H9 (cell line): ENCODE results near the gene S100A7. TPM values are rescaled to one million over a fixed set of nuclear protein-coding genes. Genes with fewer than 3 reads are reported as not detected.
"Not testable (repeated sequence)": the region's sequence is repeated elsewhere in the genome, so short reads cannot be mapped to it uniquely, and the experiment has no call there.

Source experiments
- DNase-seq: peaks from one replicate; pipeline ENCODE4 v3.0.0-alpha.2; 2017
- H2AFZ ChIP-seq: one replicate; pipeline ENCODE4 v1.6.1; 2013; ENCODE audit warnings: mild to moderate bottlenecking, low read length, control low read depth, moderate library complexity
- H2AK5ac ChIP-seq: 2 replicates; pipeline ENCODE4 v1.6.1; 2013; ENCODE audit warnings: low read length, control low read depth, mixed read lengths; ENCODE audit not compliant: insufficient read length
- H2BK120ac ChIP-seq: one replicate; pipeline ENCODE4 v1.6.1; 2013; ENCODE audit warnings: low read depth, mild to moderate bottlenecking, low read length, control low read depth, inconsistent platforms; ENCODE audit not compliant: poor library complexity, severe bottlenecking
- H2BK12ac ChIP-seq: 2 replicates; pipeline ENCODE4 v1.6.1; 2013; ENCODE audit warnings: low read length, control low read depth, mixed read lengths, low read depth; ENCODE audit not compliant: insufficient read length
- H2BK15ac ChIP-seq: 2 replicates; pipeline ENCODE4 v1.6.1; 2013; ENCODE audit warnings: low read depth, low read length, control low read depth
- H2BK20ac ChIP-seq: one replicate; pipeline ENCODE4 v1.6.1; 2013; ENCODE audit warnings: low read depth, mild to moderate bottlenecking, low read length, control low read depth, inconsistent platforms; ENCODE audit not compliant: poor library complexity, severe bottlenecking
- H2BK5ac ChIP-seq: 2 replicates; pipeline ENCODE4 v1.6.1; 2013; ENCODE audit warnings: low read length, control low read depth, mixed read lengths; ENCODE audit not compliant: insufficient read length
- H3K14ac ChIP-seq: 2 replicates; pipeline ENCODE4 v1.6.1; 2013; ENCODE audit warnings: low read length, control low read depth; ENCODE audit not compliant: insufficient read depth
- H3K18ac ChIP-seq: 2 replicates; pipeline ENCODE4 v1.6.1; 2013; ENCODE audit warnings: low read depth, mild to moderate bottlenecking, mixed read lengths, low read length, control low read depth; ENCODE audit not compliant: insufficient read length
- H3K23ac ChIP-seq: 2 replicates; pipeline ENCODE4 v1.6.1; 2013; ENCODE audit warnings: low read length, control low read depth, mixed read lengths, low read depth; ENCODE audit not compliant: insufficient read length
- H3K23me2 ChIP-seq: 2 replicates; pipeline ENCODE4 v1.6.1; 2013; ENCODE audit warnings: low read depth, mild to moderate bottlenecking, mixed read lengths, low read length, control low read depth; ENCODE audit not compliant: insufficient read length, poor library complexity, severe bottlenecking
- H3K27ac ChIP-seq: 2 replicates; pipeline ENCODE4 v1.5.1; 2013; ENCODE audit warnings: low read length, control low read depth, mixed read lengths, low read depth; ENCODE audit not compliant: insufficient read length
- H3K27me3 ChIP-seq: 2 replicates; pipeline ENCODE4 v1.6.1; 2013; ENCODE audit warnings: low read length, control low read depth, inconsistent platforms; ENCODE audit not compliant: insufficient read depth
- H3K4ac ChIP-seq: 2 replicates; pipeline ENCODE4 v1.6.1; 2013; ENCODE audit warnings: low read depth, mild to moderate bottlenecking, control low read depth, inconsistent platforms, low read length, moderate library complexity
- H3K4me1 ChIP-seq: 2 replicates; pipeline ENCODE4 v1.6.1; 2013; ENCODE audit warnings: low read length, control low read depth, inconsistent platforms; ENCODE audit not compliant: insufficient read depth
- H3K4me2 ChIP-seq: 2 replicates; pipeline ENCODE4 v1.6.1; 2013; ENCODE audit warnings: low read length, control low read depth, mixed read lengths; ENCODE audit not compliant: insufficient read length, insufficient read depth
- H3K56ac ChIP-seq: 2 replicates; pipeline ENCODE4 v1.6.1; 2013; ENCODE audit warnings: low read depth, mild to moderate bottlenecking, mixed read lengths, low read length, control low read depth; ENCODE audit not compliant: insufficient read length
- H3K79me1 ChIP-seq: 2 replicates; pipeline ENCODE4 v1.6.1; 2013; ENCODE audit warnings: low read depth, mild to moderate bottlenecking, moderate library complexity, low read length, control low read depth, inconsistent platforms; ENCODE audit not compliant: insufficient read depth, poor library complexity, severe bottlenecking
- H3K79me2 ChIP-seq: 2 replicates; pipeline ENCODE4 v1.6.1; 2013; ENCODE audit warnings: low read length, control low read depth, inconsistent platforms; ENCODE audit not compliant: insufficient read depth
- H3K9ac ChIP-seq: 2 replicates; pipeline ENCODE4 v1.6.1; 2013; ENCODE audit warnings: low read length, control low read depth, mixed read lengths; ENCODE audit not compliant: insufficient read length; ENCODE audit errors: extremely low read depth
- H3K9me3 ChIP-seq: one replicate; pipeline ENCODE4 v1.6.1; 2013; ENCODE audit warnings: low read depth, low read length, inconsistent platforms; ENCODE audit not compliant: control insufficient read depth
- H3T11ph ChIP-seq: one replicate; pipeline ENCODE4 v1.6.1; 2013; ENCODE audit warnings: mild to moderate bottlenecking, low read length, control low read depth, inconsistent platforms
- H4K20me1 ChIP-seq: one replicate; pipeline ENCODE4 v1.6.1; 2013; ENCODE audit not compliant: control insufficient read depth, insufficient read length, insufficient read depth
- H4K5ac ChIP-seq: 2 replicates; pipeline ENCODE4 v1.6.1; 2013; ENCODE audit warnings: low read depth, mild to moderate bottlenecking, mixed read lengths, low read length, control low read depth; ENCODE audit not compliant: insufficient read length
- H4K8ac ChIP-seq: replicated peaks from 2 replicates; pipeline ENCODE4 v1.6.1; 2013; ENCODE audit warnings: low read length, control low read depth, mixed read lengths, low read depth; ENCODE audit not compliant: insufficient read length
- H4K91ac ChIP-seq: 2 replicates; pipeline ENCODE4 v1.6.1; 2013; ENCODE audit warnings: low read depth, mild to moderate bottlenecking, moderate library complexity, mixed read lengths, low read length, control low read depth; ENCODE audit not compliant: insufficient read length
- H3K27ac Mint-ChIP-seq, 3 experiments: 2 replicates in 2 of 3; 3 replicates in 1 of 3; pipeline ENCODE4 v1.8.0; 2020 to 2021; ENCODE audit warnings: mixed read lengths in 3 of 3, mild to moderate bottlenecking in 1 of 3, moderate library complexity in 1 of 3
- H3K27me3 Mint-ChIP-seq: 2 replicates; pipeline ENCODE4 v1.8.0; 2021; ENCODE audit warnings: low read depth, mild to moderate bottlenecking, moderate library complexity, mixed read lengths
- H3K36me3 Mint-ChIP-seq, 3 experiments: 2 replicates in 2 of 3; 3 replicates in 1 of 3; pipeline ENCODE4 v1.8.0; 2020 to 2021; ENCODE audit warnings: low read depth in 3 of 3, mixed read lengths in 3 of 3; ENCODE audit not compliant: insufficient read depth in 1 of 3
- H3K4me1 Mint-ChIP-seq, 2 experiments: 2 replicates each; pipeline ENCODE4 v1.8.0; 2020; ENCODE audit warnings: mixed read lengths in 2 of 2
- H3K4me3 Mint-ChIP-seq, 2 experiments: 2 replicates in 1 of 2; 3 replicates in 1 of 2; pipeline ENCODE4 v1.8.0; 2020 to 2021; ENCODE audit warnings: mild to moderate bottlenecking in 2 of 2, mixed read lengths in 2 of 2, moderate library complexity in 1 of 2
- H3K9me3 Mint-ChIP-seq, 2 experiments: 2 replicates in 1 of 2; 3 replicates in 1 of 2; pipeline ENCODE4 v1.8.0; 2020; ENCODE audit warnings: mild to moderate bottlenecking in 2 of 2, mixed read lengths in 2 of 2, moderate library complexity in 1 of 2
- WGBS: extraction: QIAGEN DNeasy Blood & Tissue Kit; methylation state at CpG from one replicate; pipeline ENCODE4 v1.1.7; 2013; ENCODE audit warnings: missing lambda C conversion rate, low lambda C conversion rate, mixed read lengths; ENCODE audit not compliant: insufficient read length; ENCODE audit errors: extremely low coverage; 5-methylcytosine and 5-hydroxymethylcytosine counted together
- total RNA-seq: library from RNA; stranded (reverse); gene quantifications from 2 replicates; pipeline ENCODE4 v1.2.1, GENCODE V29; 2021

S100A7 gene
- total RNA-seq, 1 experiment from 2014 or later: not detected

GRCh38 chr1:153418758-153419435 lies 41.6 kb downstream of the S100A7 start:
- H2BK15ac ChIP-seq, H2BK12ac ChIP-seq, H4K91ac ChIP-seq, H2BK120ac ChIP-seq, H3K23me2 ChIP-seq, H3K4ac ChIP-seq, H3K9ac ChIP-seq, H3K36me3 Mint-ChIP-seq, H3K27ac ChIP-seq, H3K4me1 ChIP-seq, H2AFZ ChIP-seq, H3K14ac ChIP-seq, H4K20me1 ChIP-seq, H3K4me2 ChIP-seq, H4K8ac ChIP-seq, H2BK20ac ChIP-seq, H3K27me3 ChIP-seq, H3K9me3 ChIP-seq, H3K4me1 Mint-ChIP-seq, H3K4me3 Mint-ChIP-seq, H3K23ac ChIP-seq, H3K79me1 ChIP-seq, DNase-seq, H3K18ac ChIP-seq, H2BK5ac ChIP-seq, H2AK5ac ChIP-seq, H3K56ac ChIP-seq, H3T11ph ChIP-seq, H4K5ac ChIP-seq, H3K27ac Mint-ChIP-seq, H3K9me3 Mint-ChIP-seq, H3K79me2 ChIP-seq: not testable (repeated sequence)
- H3K27me3 Mint-ChIP-seq: peaks cover 11% of the 10 kb centered on the region
- no CpG with 5 or more reads among the region's 7 CpGs for WGBS
